H9 (cell line): ENCODE data around the gene CTNNA1. TPM values are rescaled to one million over a fixed set of nuclear protein-coding genes. Genes with fewer than 3 reads are reported as not detected.

Source experiments
- DNase-seq: peaks from one replicate; pipeline ENCODE4 v3.0.0-alpha.2; 2017
- H2AFZ ChIP-seq: one replicate; pipeline ENCODE4 v1.6.1; 2013; ENCODE audit warnings: mild to moderate bottlenecking, low read length, control low read depth, moderate library complexity
- H2AK5ac ChIP-seq: 2 replicates; pipeline ENCODE4 v1.6.1; 2013; ENCODE audit warnings: low read length, control low read depth, mixed read lengths; ENCODE audit not compliant: insufficient read length
- H2BK120ac ChIP-seq: one replicate; pipeline ENCODE4 v1.6.1; 2013; ENCODE audit warnings: low read depth, mild to moderate bottlenecking, low read length, control low read depth, inconsistent platforms; ENCODE audit not compliant: poor library complexity, severe bottlenecking
- H2BK12ac ChIP-seq: 2 replicates; pipeline ENCODE4 v1.6.1; 2013; ENCODE audit warnings: low read length, control low read depth, mixed read lengths, low read depth; ENCODE audit not compliant: insufficient read length
- H2BK15ac ChIP-seq: 2 replicates; pipeline ENCODE4 v1.6.1; 2013; ENCODE audit warnings: low read depth, low read length, control low read depth
- H2BK20ac ChIP-seq: one replicate; pipeline ENCODE4 v1.6.1; 2013; ENCODE audit warnings: low read depth, mild to moderate bottlenecking, low read length, control low read depth, inconsistent platforms; ENCODE audit not compliant: poor library complexity, severe bottlenecking
- H2BK5ac ChIP-seq: 2 replicates; pipeline ENCODE4 v1.6.1; 2013; ENCODE audit warnings: low read length, control low read depth, mixed read lengths; ENCODE audit not compliant: insufficient read length
- H3K14ac ChIP-seq: 2 replicates; pipeline ENCODE4 v1.6.1; 2013; ENCODE audit warnings: low read length, control low read depth; ENCODE audit not compliant: insufficient read depth
- H3K18ac ChIP-seq: 2 replicates; pipeline ENCODE4 v1.6.1; 2013; ENCODE audit warnings: low read depth, mild to moderate bottlenecking, mixed read lengths, low read length, control low read depth; ENCODE audit not compliant: insufficient read length
- H3K23ac ChIP-seq: 2 replicates; pipeline ENCODE4 v1.6.1; 2013; ENCODE audit warnings: low read length, control low read depth, mixed read lengths, low read depth; ENCODE audit not compliant: insufficient read length
- H3K23me2 ChIP-seq: 2 replicates; pipeline ENCODE4 v1.6.1; 2013; ENCODE audit warnings: low read depth, mild to moderate bottlenecking, mixed read lengths, low read length, control low read depth; ENCODE audit not compliant: insufficient read length, poor library complexity, severe bottlenecking
- H3K27ac ChIP-seq: 2 replicates; pipeline ENCODE4 v1.5.1; 2013; ENCODE audit warnings: low read length, control low read depth, mixed read lengths, low read depth; ENCODE audit not compliant: insufficient read length
- H3K27me3 ChIP-seq: 2 replicates; pipeline ENCODE4 v1.6.1; 2013; ENCODE audit warnings: low read length, control low read depth, inconsistent platforms; ENCODE audit not compliant: insufficient read depth
- H3K4ac ChIP-seq: 2 replicates; pipeline ENCODE4 v1.6.1; 2013; ENCODE audit warnings: low read depth, mild to moderate bottlenecking, control low read depth, inconsistent platforms, low read length, moderate library complexity
- H3K4me1 ChIP-seq: 2 replicates; pipeline ENCODE4 v1.6.1; 2013; ENCODE audit warnings: low read length, control low read depth, inconsistent platforms; ENCODE audit not compliant: insufficient read depth
- H3K4me2 ChIP-seq: 2 replicates; pipeline ENCODE4 v1.6.1; 2013; ENCODE audit warnings: low read length, control low read depth, mixed read lengths; ENCODE audit not compliant: insufficient read length, insufficient read depth
- H3K56ac ChIP-seq: 2 replicates; pipeline ENCODE4 v1.6.1; 2013; ENCODE audit warnings: low read depth, mild to moderate bottlenecking, mixed read lengths, low read length, control low read depth; ENCODE audit not compliant: insufficient read length
- H3K79me1 ChIP-seq: 2 replicates; pipeline ENCODE4 v1.6.1; 2013; ENCODE audit warnings: low read depth, mild to moderate bottlenecking, moderate library complexity, low read length, control low read depth, inconsistent platforms; ENCODE audit not compliant: insufficient read depth, poor library complexity, severe bottlenecking
- H3K79me2 ChIP-seq: 2 replicates; pipeline ENCODE4 v1.6.1; 2013; ENCODE audit warnings: low read length, control low read depth, inconsistent platforms; ENCODE audit not compliant: insufficient read depth
- H3K9ac ChIP-seq: 2 replicates; pipeline ENCODE4 v1.6.1; 2013; ENCODE audit warnings: low read length, control low read depth, mixed read lengths; ENCODE audit not compliant: insufficient read length; ENCODE audit errors: extremely low read depth
- H3K9me3 ChIP-seq: one replicate; pipeline ENCODE4 v1.6.1; 2013; ENCODE audit warnings: low read depth, low read length, inconsistent platforms; ENCODE audit not compliant: control insufficient read depth
- H3T11ph ChIP-seq: one replicate; pipeline ENCODE4 v1.6.1; 2013; ENCODE audit warnings: mild to moderate bottlenecking, low read length, control low read depth, inconsistent platforms
- H4K20me1 ChIP-seq: one replicate; pipeline ENCODE4 v1.6.1; 2013; ENCODE audit not compliant: control insufficient read depth, insufficient read length, insufficient read depth
- H4K5ac ChIP-seq: 2 replicates; pipeline ENCODE4 v1.6.1; 2013; ENCODE audit warnings: low read depth, mild to moderate bottlenecking, mixed read lengths, low read length, control low read depth; ENCODE audit not compliant: insufficient read length
- H4K8ac ChIP-seq: replicated peaks from 2 replicates; pipeline ENCODE4 v1.6.1; 2013; ENCODE audit warnings: low read length, control low read depth, mixed read lengths, low read depth; ENCODE audit not compliant: insufficient read length
- H4K91ac ChIP-seq: 2 replicates; pipeline ENCODE4 v1.6.1; 2013; ENCODE audit warnings: low read depth, mild to moderate bottlenecking, moderate library complexity, mixed read lengths, low read length, control low read depth; ENCODE audit not compliant: insufficient read length
- H3K27ac Mint-ChIP-seq, 3 experiments: 2 replicates in 2 of 3; 3 replicates in 1 of 3; pipeline ENCODE4 v1.8.0; 2020 to 2021; ENCODE audit warnings: mixed read lengths in 3 of 3, mild to moderate bottlenecking in 1 of 3, moderate library complexity in 1 of 3
- H3K27me3 Mint-ChIP-seq: 2 replicates; pipeline ENCODE4 v1.8.0; 2021; ENCODE audit warnings: low read depth, mild to moderate bottlenecking, moderate library complexity, mixed read lengths
- H3K36me3 Mint-ChIP-seq, 3 experiments: 2 replicates in 2 of 3; 3 replicates in 1 of 3; pipeline ENCODE4 v1.8.0; 2020 to 2021; ENCODE audit warnings: low read depth in 3 of 3, mixed read lengths in 3 of 3; ENCODE audit not compliant: insufficient read depth in 1 of 3
- H3K4me1 Mint-ChIP-seq, 2 experiments: 2 replicates each; pipeline ENCODE4 v1.8.0; 2020; ENCODE audit warnings: mixed read lengths in 2 of 2
- H3K4me3 Mint-ChIP-seq, 2 experiments: 2 replicates in 1 of 2; 3 replicates in 1 of 2; pipeline ENCODE4 v1.8.0; 2020 to 2021; ENCODE audit warnings: mild to moderate bottlenecking in 2 of 2, mixed read lengths in 2 of 2, moderate library complexity in 1 of 2
- H3K9me3 Mint-ChIP-seq, 2 experiments: 2 replicates in 1 of 2; 3 replicates in 1 of 2; pipeline ENCODE4 v1.8.0; 2020; ENCODE audit warnings: mild to moderate bottlenecking in 2 of 2, mixed read lengths in 2 of 2, moderate library complexity in 1 of 2
- CTCF ChIP-seq: fragments of 200-600 bp; sonication (generic); conservative IDR thresholded peaks from 3 replicates; pipeline ENCODE4 v1.8.0; 2021; ENCODE audit warnings: antibody characterized with exemption, mild to moderate bottlenecking
- WGBS: extraction: QIAGEN DNeasy Blood & Tissue Kit; methylation state at CpG from one replicate; pipeline ENCODE4 v1.1.7; 2013; ENCODE audit warnings: missing lambda C conversion rate, low lambda C conversion rate, mixed read lengths; ENCODE audit not compliant: insufficient read length; ENCODE audit errors: extremely low coverage; 5-methylcytosine and 5-hydroxymethylcytosine counted together
- total RNA-seq: library from RNA; stranded (reverse); gene quantifications from 2 replicates; pipeline ENCODE4 v1.2.1, GENCODE V29; 2021

Gene CTNNA1
- total RNA-seq, 1 experiment from 2014 or later: 354 TPM

- no peak overlapping the region for H2BK5ac ChIP-seq
- Mint-ChIP-seq H3K4me1 (peaks cover 83 to 89% of the 10 kb centered on the region in 2 experiments), H3K36me3 (0 out of 7 replicates have a peak, but pooled peaks cover 0 to 2% (median 0%) of the 10 kb centered on the region in 3 experiments), H3K9me3 (no peaks in the 10 kb centered on the region), H3K27me3 (no peaks in the 10 kb centered on the region), H3K27ac (peak overlapping the region; percentile 68 to 93 (median 81)), H3K4me3 (no peak overlapping the region; a peak in 1 of 5 replicates)
- H3K4me1 ChIP-seq: peaks cover 6% of the 10 kb centered on the region; the same call in 1 of the 2 replicates
- H2BK15ac ChIP-seq: no peak overlapping the region
- no peak overlapping the region for H2BK120ac ChIP-seq
- H4K20me1 ChIP-seq: no peaks in the 10 kb centered on the region
- no peak for TF ChIP-seq CTCF
- H3K56ac ChIP-seq: no peak overlapping the region
- H3K27me3 ChIP-seq: no peaks in the 10 kb centered on the region
- no peak overlapping the region for H3K23ac ChIP-seq
- DNase-seq: no peak
- no peak overlapping the region for H3T11ph ChIP-seq
- H2AK5ac ChIP-seq: no peak overlapping the region
- no peak overlapping the region for H3K27ac ChIP-seq
- no peak overlapping the region for H3K4ac ChIP-seq
- H3K9ac ChIP-seq: no peak overlapping the region
- H3K18ac ChIP-seq: no peak overlapping the region
- H4K91ac ChIP-seq: no peak overlapping the region
- no peaks in the 10 kb centered on the region for H3K23me2 ChIP-seq
- H3K9me3 ChIP-seq: no peaks in the 10 kb centered on the region
- no peak overlapping the region for H4K8ac ChIP-seq
- no peak overlapping the region for H2AFZ ChIP-seq
- no CpG with 5 or more reads among the region's 3 CpGs for WGBS
- H3K4me2 ChIP-seq: no peak overlapping the region
- H3K79me1 ChIP-seq: peaks cover 6% of the 10 kb centered on the region
- H2BK20ac ChIP-seq: no peak overlapping the region
- peak overlapping the region; percentile 17; the same call in 1 of the 2 replicates for H3K14ac ChIP-seq
- no peaks in the 10 kb centered on the region; the same call in 1 of the 2 replicates for H3K79me2 ChIP-seq
- H4K5ac ChIP-seq: no peak overlapping the region
- H2BK12ac ChIP-seq: no peak overlapping the region
Measured at GRCh38 chr5:138870611-138871010, 117.4 kb downstream of the CTNNA1 start.
